Pons (tissue), 1 donor: Measurements from ENCODE around the gene MAP2K3.
"Not testable (repeated sequence)": the region's sequence is repeated elsewhere in the genome, so short reads cannot be mapped to it uniquely, and the experiment has no call there.

Source experiments
- DNase-seq: peaks from one replicate; pipeline ENCODE4 v3.0.0-alpha.2; 2016; ENCODE audit warnings: low spot score

Gene MAP2K3

DNA sequence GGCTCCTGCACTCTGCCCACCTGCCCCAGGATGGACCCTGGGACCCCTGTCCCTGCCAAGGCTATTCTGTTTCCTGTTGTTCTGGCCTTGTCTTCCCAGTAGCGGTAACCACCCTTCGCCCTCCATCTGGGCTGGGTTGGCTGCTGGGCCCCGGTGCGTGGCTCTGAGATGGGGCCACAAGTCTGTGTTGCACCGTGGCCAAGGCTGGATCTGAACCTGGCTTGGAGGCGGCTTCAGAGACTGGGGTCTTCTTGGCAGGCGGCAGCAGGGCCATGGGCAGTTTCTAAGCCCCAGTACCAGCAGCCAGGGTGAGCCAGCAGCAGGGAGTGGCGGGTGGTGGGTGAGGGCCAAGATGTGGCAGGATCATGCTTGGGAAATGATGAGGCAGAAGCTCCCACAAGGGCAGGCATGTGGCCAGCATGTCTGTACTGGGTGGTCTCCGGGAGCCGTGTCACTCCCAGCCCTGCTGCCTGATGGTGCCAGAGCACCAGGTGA is 12.6 kb downstream of the MAP2K3 start:
- DNase-seq, result no peak

GRCh38 chr17:21297597-21297996 is 13.1 kb downstream of the MAP2K3 start:
- no peak for DNase-seq

- DNase-seq, result no peak
Observed at GRCh38 chr17:21298056-21298982, 13.8 kb downstream of the MAP2K3 start.

DNA sequence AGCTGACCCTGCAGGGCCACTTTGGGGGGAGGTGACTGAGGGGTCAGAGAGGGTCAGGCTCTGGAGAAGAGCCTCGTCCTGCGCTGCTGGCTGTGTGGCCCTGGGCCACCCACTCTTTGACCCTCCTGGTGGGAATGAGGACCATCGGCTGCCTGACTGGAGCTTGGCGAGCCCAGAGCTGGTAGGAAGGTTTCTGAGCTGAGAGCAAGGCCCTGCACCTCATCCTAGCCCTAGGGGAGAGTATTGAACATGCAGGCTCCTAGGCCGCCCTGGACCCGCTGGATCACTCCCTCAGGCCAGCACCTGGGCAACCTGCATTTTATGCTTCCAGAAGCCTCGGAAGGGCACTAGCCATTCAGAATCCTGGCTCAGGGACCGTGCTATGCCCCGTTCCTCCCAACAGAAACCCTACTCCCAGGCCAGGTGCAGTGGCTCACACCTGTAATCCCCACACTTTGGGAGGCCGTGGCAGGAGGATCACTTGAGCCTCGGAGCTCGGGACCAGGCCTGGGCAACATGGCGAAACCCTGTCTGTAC is 14.5 kb downstream of the MAP2K3 start:
- DNase-seq, result no peak

DNA sequence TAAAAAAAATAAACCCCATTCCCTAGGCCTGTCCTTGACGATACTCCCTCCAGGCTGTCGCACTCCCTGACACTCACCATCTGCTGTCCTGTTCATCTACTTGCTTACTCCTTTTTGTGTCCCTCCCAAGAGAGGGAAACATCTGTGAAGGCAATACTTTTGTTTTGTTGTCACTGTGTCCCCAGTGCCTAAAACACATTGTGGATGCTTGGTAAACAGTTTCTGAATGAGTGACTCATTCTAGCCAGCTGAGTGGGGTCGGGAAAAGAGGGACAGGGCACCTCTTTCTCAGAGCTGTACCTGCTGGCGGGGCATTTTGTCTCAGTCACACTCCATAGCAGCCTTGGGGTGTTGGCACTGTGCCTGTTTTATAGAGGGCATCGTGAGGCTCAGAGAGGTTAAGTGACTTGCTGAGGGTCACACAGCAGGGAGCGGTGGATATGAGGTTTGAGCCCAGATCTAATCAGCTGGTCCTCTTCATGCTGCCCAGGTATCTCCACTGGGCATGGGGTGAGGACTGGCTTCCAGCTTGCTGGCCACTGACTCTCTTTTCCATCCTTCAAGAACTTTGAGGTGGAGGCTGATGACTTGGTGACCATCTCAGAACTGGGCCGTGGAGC is 15.6 kb downstream of the MAP2K3 start:
- no peak for DNase-seq

DNA sequence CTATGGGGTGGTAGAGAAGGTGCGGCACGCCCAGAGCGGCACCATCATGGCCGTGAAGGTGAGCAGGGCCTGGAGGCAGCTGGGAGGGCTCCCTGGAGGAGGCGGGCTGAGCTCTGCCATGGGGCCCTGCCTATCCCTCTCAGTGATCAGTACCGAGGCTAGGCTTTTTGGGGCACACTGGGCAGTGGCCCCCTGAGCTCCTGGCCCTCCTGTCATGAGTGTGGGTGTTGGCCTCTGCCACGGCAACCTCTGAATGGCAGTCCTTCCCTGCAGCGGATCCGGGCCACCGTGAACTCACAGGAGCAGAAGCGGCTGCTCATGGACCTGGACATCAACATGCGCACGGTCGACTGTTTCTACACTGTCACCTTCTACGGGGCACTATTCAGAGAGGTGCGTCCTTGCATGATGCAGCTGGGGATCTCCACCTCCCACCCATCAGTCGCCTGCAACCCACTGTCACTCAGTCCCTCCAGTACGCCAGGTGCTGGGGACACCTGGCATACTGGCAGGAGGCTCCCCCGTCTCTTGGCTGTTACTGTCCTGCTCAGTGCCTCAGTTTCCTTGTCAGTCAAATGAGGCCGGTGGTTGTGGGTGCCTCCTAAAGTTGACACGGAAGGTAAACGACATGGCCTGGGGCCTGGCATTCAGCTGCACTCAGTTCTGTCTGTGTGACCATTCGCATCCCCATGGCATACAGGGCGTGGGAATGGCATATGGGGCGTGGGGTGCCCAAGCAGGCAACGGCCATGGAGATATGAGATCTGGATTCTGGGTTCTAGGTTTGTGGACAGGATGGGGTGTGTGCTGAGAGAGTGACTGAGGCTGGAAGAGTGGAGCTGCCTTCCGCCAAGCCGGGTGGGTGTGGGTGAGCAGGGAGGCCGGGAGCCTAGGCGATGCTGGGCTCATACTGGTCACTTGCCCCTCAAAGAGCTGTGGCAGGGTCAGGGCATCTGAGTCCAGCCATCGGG is 16.4 kb downstream of the MAP2K3 start:
- no peak for DNase-seq

- no peak for DNase-seq
Observed at GRCh38 chr17:21301593-21302550, 17.4 kb downstream of the MAP2K3 start.

- no peak for DNase-seq
Observed at GRCh38 chr17:21302711-21303425, 18.4 kb downstream of the MAP2K3 start.

GRCh38 chr17:21303441-21304065 is 19.0 kb downstream of the MAP2K3 start:
- no peak for DNase-seq

DNA sequence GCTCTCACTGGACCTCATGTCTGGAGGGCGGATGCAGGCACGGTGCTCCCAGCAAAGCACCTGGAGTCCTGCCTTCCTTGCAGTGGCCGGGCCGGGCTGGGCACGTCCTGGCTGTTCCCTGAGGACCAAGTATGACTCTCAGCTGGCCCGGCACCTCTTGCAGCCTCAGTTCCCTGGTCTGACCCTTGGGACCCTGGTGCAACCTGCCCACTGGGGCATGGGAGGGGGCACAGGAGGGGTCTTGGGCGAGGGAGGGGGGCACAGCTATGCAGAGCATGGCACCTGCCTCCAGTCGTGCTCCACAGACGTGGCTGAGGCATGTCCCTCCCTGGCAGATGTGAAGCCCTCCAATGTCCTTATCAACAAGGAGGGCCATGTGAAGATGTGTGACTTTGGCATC is 19.6 kb downstream of the MAP2K3 start:
- no peak for DNase-seq

GRCh38 chr17:21304551-21305151 is 20.1 kb downstream of the MAP2K3 start:
- not testable (repeated sequence) for DNase-seq

DNA sequence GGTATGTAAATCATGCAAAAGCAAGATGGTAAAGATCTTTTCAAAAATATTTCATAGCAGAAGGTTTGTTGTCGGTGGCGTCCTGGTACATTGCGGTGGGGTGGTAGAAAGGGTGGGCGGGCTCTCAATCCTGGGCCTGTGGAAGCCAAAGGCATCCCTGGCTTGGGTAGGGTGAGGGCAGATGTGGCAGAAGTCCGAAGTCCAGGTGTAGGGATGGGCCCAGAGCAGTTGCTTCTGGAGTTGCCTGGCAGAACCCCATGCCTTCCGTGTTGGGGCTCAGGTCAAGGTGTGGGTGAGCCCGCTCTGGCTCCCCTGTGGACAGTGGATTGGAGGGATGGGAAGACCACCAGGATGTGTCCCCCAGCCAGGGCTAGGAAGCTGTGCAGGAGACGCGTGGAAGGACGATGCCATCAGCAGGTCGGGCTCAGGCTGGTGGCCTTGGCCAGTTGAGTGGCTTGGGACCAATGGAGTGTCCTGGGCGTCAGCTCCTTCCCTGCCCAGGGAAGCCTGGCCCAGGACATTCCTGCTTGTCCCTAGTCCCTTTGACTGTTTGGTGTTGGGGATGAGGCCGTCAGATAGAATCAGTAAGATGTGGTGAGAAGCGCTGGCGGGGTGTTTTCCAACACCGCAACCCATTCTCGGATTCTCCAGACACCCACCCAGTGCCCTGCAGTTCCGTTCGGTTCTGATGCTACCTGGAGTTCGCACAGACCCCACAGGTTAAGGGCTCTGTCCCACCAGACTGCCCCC is 21.1 kb downstream of the MAP2K3 start:
- not testable (repeated sequence) for DNase-seq

DNA sequence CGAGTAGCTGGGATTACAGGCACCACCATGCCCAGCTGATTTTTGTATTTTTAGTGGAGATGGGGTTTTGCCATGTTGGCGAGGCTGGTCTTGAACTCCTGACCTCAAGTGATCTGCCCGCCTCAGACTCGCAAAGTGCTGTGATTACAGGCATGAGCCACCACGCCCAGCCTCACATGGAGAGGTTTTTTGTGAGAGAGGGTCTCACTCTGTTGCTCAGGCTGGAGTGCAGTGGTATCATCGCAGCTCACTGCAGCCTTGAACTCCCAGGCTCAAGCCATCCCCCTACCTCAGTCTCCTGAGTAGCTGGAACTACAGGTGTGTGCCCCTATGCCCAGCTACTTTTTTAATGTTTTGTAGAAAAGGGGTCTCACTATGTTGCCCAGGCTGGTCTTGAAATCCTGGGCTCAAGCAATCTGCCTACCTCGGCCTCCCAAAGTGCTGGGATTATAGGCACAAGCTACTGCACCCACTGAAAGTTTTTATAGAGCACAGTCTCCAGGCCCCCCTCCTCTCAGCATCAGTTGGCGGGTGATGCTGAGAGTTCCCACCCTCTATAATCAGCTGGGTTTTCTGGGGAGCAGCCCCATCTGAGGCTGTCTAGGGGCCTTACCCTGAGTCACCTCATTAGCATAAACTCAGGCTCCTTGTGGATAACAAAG is 22.2 kb downstream of the MAP2K3 start:
- not testable (repeated sequence) for DNase-seq

GRCh38 chr17:21307273-21307625 is 22.7 kb downstream of the MAP2K3 start:
- DNase-seq, result not testable (repeated sequence)

- DNase-seq, result not testable (repeated sequence)
Observed at GRCh38 chr17:21308931-21309381, 24.4 kb downstream of the MAP2K3 start.

- not testable (repeated sequence) for DNase-seq
Observed at GRCh38 chr17:21310061-21310765, 25.7 kb downstream of the MAP2K3 start.
